Right renal cortex interstitium (tissue), 3 donors: Measurements from ENCODE around the gene VWA3B. TPM values are rescaled to one million over a fixed set of nuclear protein-coding genes. Genes with fewer than 3 reads are reported as not detected.
A peak's percentile ranks its signal among the peaks of the same experiment; 100 is the strongest.

Experiments used
- DNase-seq, 3 donors: peaks; one replicate each; pipeline ENCODE4 v3.0.0-alpha.2; 2013; ENCODE audit warnings: low read depth in 3 of 3, low spot score in 2 of 3
- polyA plus RNA-seq, 3 donors: library from polyadenylated mRNA; unstranded; fragments of 120-200 nt; gene quantifications; one replicate each; pipeline ENCODE4 v1.2.1, GENCODE V29; 2013; ENCODE audit not compliant: insufficient read length in 3 of 3

Gene VWA3B
- polyA plus RNA-seq, 3 donors: 0.40 to 0.72 (median 0.54) TPM

GRCh38 chr2:98161186-98161585 is 74.2 kb downstream of the VWA3B start:
- DNase-seq: no peak

- no peak for DNase-seq
Measured at GRCh38 chr2:98164256-98164655, 77.3 kb downstream of the VWA3B start.

- DNase-seq: no peak
Measured at GRCh38 chr2:98165516-98166071, 78.6 kb downstream of the VWA3B start.

GRCh38 chr2:98167916-98168315 is 80.9 kb downstream of the VWA3B start:
- DNase-seq: no peak

GRCh38 chr2:98170076-98170475 is 83.1 kb downstream of the VWA3B start:
- no peak for DNase-seq

GRCh38 chr2:98172150-98172765 is 85.3 kb downstream of the VWA3B start:
- DNase-seq: no peak

GRCh38 chr2:98172951-98173350 is 86.0 kb downstream of the VWA3B start:
- DNase-seq: no peak

GRCh38 chr2:98175811-98176210 is 88.8 kb downstream of the VWA3B start:
- no peak for DNase-seq

GRCh38 chr2:98177286-98177685 is 90.3 kb downstream of the VWA3B start:
- DNase-seq: no peak

- no peak for DNase-seq
Measured at GRCh38 chr2:98177986-98178385, 91.0 kb downstream of the VWA3B start.

GRCh38 chr2:98180456-98180855 is 93.5 kb downstream of the VWA3B start:
- DNase-seq: no peak

- DNase-seq: no peak
Measured at GRCh38 chr2:98181346-98181745, 94.4 kb downstream of the VWA3B start.

GRCh38 chr2:98185801-98186200 is 98.8 kb downstream of the VWA3B start:
- no peak for DNase-seq

GRCh38 chr2:98187194-98187593 is 100.2 kb downstream of the VWA3B start:
- DNase-seq: no peak

- DNase-seq: no peak
Measured at GRCh38 chr2:98188351-98189046, 101.5 kb downstream of the VWA3B start.

GRCh38 chr2:98191883-98192282 is 104.9 kb downstream of the VWA3B start:
- no peak for DNase-seq

GRCh38 chr2:98201576-98201975 is 114.6 kb downstream of the VWA3B start:
- DNase-seq: no peak

GRCh38 chr2:98205889-98206288 is 118.9 kb downstream of the VWA3B start:
- DNase-seq: no peak

- peak; percentile 16 to 26 (median 25) for DNase-seq
Measured at GRCh38 chr2:98212092-98213000, 125.4 kb downstream of the VWA3B start.

- no peak for DNase-seq
Measured at GRCh38 chr2:98216616-98217015, 129.6 kb downstream of the VWA3B start.

GRCh38 chr2:98219152-98219551 is 132.2 kb downstream of the VWA3B start:
- DNase-seq: no peak
